GM19438 (cell line): ENCODE measurements around the gene IGDCC3.

ENCODE experiments used
- ATAC-seq: cut with Tn5 transposase; IDR thresholded peaks from one replicate; pipeline ENCODE4 v1.9.1; 2021; ENCODE audit warnings: low read depth; ENCODE audit not compliant: unreplicated experiment

Gene IGDCC3

DNA sequence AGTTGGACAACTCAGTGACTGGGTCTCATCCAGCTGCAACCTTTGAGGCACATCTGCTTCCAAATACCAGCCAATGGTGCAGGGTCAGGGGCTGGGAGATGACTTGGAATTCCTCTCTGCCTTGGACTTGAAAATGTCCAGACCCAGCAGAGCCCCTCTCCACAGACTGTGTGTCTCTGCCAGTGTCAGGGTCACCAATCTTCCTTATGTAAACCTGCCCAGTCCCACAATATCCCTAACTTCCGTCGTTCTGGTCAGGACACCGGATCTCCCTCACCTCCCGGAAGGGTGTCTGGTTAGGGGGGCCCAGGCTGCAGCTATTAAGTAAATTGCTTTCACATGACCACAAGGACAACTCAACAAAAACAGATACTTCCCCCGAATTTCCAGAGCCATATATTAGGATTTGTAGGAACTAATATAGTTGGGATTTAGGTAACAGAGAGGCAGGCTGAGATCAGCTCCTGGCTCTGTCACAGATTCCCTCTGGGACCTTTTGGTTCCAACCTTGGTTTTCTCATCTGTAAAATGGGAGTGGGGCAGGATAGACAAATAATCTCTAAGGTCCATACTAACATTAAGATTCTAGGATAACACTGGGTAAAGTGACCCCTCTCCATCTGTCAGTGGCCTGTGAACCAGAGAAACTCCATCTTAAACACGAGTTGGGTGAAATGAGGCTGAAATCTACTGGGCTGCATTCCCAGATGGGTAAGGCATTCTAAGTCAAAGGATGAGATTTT lies 30.8 kb downstream of the IGDCC3 start:
- ATAC-seq: no peak

DNA sequence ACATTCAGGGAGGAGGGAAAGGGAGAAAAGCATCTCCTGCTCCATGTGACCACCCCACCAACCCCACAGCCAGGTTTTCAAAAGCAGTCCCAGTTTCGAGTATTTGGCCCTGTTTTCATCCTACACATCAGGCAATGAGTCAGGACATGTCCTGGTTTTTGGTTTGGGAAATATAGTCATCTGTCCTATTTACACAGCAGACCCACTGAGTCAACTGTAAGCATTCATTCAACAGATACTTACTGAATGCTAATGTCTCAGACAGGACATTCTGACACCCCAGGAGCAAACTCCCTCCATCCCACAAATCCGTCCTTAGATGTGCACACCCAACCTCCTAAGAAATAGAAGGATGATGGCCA lies 32.9 kb downstream of the IGDCC3 start:
- no peak for ATAC-seq

DNA sequence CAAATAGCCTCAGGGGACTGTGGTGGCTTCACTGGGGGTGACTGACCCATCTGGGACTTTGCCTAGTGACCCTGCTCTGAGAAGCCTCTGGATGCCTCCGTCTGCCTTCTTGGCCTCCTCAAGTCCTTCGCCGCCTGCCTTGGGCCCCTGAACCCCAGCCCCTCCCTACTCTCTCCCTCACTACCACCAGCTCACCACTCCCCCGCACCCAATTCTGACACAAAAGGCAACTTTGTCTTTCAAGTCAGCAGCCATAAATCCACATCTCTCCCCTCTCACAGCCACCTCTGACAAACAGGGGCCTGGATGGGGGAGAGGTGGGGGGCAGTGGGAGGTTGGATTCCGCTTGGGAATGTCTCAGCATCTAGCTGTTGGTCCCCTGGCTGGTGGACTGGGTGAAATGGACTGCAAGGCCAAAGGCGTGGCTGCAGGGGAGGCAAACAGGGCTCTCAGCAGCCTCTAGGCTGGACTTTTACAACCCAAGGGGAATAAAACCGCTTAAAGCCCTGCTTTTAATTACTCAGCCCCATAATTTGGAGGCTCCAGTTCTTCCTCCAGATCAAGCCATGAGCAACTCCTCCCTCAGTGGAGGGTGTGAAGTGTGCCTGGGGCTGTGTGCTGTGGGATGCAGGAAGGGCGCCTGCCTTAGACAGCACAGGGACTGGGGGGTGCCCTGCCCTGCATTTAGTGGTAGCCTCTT lies 33.4 kb downstream of the IGDCC3 start:
- ATAC-seq: no peak

DNA sequence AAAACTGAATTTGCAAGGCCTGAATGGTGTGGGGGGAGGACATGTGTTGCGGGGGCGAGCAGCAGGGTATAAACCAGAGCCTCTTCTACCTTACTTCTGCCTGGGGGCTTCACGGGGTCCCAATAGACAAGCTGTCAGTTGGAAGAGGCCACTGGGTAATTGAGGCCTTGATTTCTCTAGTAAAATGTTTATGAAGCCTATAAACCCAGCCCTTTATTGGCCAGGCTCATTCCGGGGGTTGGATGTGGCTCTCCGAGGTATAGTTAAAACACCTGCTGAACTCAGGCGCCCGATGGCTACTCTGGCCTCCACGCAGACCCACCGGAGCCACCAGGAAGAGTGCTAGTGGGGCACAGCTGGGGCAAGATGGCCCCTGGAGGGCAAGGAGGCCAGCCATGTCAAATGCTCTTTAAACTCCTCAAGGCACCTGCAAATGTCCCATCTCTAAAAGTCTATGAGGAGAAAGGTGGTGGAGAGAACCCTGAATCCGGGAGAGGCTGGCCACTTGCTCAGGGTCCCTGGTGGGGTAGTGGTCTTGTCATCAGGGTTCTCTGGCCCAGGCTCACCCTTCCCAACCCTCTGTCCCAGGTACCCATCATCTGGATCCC lies 34.3 kb downstream of the IGDCC3 start:
- no peak for ATAC-seq

DNA sequence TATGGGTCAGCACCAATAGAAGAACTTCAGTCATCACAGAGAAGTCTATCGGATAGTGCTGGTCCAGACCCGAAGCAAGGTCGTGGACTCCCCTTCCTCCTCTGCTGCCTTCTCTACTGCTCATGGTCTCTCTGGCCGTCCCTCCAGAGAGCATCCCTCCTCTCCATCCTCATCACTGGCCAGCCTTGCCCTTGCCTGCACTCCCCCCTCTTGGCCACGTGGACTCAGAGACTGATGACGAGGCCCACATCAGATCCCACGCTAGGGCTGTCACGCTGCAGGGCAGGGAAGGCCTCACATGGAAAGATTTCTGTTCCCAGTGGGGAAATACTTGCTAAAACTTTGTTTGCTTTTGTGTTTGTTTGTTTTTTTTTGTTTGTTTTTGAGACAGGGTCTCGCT lies 35.3 kb downstream of the IGDCC3 start:
- no peak for ATAC-seq

DNA sequence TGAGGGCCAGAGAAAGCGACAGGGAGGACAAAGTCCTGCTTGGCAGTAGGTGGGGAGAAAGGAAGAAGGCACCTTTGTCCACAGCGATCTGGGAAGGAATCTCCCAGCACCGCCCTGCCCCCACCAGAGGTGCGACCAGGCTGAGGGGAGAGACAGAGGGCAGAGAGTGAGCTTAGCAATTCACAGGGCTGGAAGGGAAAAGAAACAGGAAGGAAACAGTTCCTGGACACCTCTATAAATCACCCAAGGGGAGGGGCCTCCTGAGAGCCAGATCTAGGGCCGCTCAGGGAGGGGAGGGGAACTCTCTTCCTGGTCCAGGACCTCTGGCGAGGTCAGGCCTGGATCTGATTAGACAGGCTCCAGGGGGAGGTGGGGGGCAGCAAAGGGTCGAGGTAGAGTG lies 37.9 kb downstream of the IGDCC3 start:
- ATAC-seq: no peak

DNA sequence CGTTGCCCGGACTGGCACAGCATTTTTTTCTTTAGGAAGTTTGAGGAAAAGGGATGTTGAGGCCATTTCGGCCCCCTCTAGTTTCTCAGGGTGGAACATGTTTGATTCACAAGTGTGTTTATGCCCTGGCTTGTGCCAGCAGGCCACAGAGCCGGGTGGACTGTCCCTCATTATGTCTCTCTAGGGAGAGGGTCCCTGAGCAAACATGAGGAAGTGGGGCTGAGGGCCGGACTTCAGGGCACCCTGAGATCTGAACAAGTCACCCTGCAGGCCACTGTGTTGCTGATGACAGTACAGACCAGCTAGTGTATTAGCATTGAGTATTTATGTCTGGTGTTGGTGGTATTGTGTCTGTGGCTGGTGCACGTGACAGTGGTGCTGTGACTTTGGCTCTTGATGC lies 38.4 kb downstream of the IGDCC3 start:
- ATAC-seq: no peak

DNA sequence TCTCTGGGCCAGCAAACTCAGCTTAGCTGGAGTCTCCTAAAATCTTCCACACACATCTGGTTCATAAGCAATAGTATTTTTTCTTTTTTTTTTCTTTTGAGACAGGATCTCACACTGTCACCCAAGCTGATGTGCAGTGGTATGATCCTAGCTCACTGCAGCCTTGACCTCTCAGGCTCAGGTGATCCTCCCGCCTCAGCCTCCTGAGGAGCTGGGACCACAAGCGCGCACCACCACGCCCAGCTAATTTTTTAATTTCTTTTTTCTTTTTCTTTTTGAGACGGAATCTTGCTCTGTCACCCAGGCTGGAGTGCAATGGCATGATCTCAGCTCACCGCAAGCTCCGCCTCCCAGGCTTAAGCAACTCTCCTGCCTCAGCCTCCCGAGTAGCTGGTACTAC lies 39.0 kb downstream of the IGDCC3 start:
- no peak for ATAC-seq

DNA sequence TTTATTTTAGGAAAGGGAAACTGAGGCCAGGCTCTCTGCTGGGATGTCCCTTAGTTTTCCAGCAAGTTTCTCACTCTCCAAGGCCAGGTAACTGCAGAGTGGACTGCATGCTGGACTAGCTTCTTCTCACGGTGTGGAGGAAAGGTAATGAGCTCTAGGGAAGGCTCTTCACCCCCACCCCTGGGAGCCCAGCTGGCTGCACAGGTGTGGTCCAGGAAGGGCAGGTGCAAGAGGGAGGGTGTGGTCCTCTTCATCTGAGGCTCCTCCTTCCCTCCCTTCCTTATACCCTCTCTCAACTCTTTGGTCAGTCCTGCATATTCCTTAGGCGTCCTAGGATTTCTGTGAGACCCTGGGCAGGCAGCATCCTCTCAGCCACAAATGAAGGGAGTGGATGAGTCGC lies 39.4 kb downstream of the IGDCC3 start:
- ATAC-seq: no peak

DNA sequence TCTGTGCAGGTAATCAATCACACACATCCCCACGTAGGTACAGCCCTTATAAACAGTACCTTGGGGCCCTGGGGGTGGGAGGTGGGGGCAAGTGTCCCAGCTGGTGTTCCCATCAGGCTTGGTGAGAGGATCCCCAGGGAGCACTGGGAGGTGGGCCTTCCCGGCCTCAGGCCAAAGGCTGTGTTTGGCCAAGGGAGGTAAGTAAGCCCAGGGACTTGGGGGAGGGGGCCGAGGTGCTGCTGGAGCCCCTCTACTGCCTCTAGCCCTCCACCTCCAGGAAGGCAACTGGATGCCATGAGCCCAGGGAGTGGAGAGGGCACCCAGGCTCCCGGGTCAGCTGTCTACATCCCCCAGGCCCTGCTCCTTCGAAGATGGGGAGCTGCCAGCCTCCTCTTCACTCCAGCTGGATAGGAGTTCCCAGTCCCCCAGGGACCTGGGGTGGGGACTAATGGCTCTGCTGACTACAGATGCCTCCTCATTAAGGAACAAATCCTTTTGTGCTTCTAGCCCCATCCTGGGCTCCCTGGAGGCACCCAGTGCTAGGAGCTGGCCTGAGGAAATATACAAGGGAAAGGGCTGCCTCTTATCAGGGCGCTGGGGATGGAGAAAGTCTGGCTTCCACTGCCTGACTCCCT lies 40.2 kb downstream of the IGDCC3 start:
- no peak for ATAC-seq

DNA sequence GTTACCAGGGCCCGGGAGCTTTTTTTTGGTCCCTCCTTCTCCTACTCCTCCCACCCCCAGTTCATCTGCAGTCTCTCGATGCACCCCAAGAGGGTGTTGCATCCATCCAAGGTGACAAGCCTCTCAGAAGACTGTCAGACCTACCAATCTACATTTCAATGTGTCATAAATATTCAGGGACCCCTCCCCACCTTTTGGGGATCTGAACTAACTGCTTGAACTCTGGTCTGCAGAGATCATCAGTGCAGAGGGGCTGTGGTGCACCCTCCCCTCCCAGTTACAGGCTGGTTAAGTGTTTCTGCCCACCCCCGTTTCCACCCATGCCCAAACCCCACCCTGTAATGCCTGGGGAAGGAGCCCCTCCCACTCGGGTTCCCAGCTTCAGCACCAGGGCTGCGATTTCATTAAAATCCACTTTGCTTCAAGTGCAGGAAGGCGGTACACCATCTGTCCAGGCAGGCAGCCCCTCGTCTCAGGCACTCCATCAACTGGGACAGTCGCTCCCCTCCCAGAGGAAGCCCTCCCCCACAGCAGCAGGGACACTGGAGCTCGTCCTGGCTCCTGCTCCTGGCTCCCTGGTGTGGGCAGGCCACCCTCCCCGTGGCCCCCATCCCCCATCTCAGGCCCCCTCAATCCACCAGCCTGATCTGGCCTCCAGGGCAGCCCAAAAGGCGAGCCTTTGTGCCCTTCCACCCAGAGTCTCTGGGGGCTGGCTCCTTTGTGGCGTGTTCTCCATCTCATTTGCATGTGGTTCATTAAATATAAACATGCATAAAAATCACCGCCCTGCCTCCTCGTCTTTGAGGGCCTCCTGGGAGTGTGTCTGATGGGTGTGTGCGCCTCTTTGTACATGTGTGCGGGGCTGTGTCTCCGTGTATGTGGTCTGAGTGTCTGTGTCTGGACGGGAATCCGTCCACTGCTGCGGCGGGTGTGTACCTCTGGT lies 41.0 kb downstream of the IGDCC3 start:
- ATAC-seq: no peak

DNA sequence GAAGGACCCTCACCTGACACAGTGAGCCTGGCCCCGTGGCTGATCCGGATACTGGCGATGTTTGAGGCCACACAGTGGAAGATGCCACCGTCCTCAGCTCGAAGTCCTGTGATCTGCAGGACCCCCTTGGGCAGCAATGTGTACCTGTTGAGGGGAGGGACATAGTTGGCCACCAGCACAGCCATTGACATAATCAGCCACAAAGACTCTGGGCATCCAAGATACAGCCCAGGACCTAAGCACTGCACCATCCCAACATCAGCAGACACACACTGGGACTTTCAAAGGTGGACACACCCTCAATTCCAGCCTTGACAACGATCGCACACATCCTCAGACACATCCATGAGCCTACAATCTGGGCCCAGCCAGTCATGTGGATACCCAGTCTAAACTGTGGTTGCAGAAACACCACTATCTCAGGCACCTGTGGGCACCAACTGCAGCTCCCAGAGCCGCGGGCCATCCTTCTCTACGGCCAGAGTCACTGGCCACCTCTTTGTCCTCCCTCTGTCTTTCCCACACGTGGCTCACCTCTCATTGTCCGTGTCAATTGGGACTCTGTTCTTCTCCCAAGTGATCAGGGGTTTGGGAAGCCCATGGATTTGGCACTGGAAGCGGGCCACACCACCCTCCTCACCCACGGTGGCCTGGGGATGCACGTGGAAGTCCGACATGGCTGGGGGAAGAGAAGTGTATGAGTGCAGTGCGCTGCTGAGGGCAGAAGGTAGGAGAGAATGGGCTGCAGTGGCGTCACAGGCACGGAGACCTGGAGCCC lies 42.3 kb downstream of the IGDCC3 start:
- ATAC-seq: no peak

DNA sequence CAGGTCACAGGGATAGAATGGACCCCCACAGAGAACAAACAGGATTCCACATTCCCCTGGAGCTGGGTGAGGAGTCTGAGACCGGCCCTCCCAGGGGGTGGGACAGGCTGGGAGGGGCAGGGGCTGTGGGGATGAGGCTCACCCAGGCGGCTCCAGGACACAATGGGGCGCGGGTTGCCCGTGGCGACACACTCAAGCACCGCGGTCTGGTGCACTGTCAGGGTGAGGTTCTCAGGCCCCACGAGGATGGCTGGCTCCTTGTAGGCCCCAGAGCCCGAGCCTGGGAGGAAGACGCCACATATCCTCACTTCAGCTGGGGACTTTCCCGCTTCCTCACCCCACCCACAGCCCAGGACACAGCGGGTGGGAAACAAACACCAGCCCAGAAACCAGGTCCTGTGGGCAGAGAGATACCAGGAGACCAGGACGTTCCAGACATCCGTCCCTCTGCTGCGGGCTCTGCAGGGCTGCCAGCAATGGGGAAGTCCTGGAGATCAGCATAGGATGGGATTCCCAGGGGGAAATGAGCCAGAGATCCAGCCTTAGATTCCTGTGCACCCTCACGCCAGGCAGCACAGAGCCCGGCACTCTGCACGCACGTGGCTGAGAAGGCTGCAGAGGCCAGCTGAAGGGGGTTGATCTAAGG lies 43.1 kb downstream of the IGDCC3 start:
- ATAC-seq: no peak

DNA sequence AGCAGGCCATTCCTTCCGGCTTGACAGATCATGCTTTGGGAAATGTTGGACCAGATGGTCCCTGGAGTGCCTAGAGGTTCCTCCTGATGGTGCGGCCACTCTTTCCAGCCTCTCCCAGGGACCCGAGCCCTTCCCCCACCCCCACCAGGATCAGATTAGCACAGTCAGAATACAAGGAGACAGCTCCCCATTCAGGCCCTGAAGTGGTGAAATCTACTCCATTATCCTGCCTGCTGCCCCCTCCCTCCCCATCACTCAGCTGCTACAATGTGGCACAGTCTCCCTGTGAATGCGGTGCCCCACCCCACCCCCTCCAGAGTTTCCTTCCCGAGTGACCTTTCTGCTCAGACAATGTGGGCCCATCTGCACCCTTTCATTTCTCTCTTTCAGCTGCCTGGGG lies 43.9 kb downstream of the IGDCC3 start:
- no peak for ATAC-seq

DNA sequence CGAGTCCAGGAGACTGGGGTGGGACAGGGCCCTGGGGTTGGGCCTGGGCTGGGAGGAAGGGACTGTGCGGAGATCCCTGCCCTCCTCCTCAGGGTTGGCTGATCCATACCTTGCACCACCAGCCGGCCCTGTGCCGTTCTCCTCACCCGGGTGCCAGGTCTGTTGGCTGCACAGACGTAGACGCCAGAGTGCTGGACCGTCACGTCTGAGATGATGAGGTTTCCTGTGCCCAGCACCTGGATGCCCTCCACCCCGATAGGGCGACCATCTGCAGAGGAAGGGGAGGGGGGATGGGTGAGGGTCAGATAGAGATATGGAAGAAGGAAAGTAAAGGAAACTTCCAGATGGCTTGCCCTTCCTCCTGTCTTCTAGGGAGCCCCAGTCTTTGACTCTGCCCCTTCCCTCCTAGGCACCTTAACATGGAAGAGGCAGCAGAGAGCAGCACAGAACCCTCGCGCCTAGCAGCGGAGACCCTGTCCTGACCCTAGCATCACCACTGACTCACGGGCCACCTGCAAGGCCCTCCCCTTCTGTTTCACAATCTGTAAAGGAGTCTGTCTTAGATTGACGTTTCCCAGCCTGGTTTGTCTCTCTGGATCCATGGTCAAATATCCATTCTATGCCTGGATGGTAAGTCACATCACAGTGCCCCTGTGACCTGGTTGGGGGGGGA lies 44.5 kb downstream of the IGDCC3 start:
- ATAC-seq: no peak

DNA sequence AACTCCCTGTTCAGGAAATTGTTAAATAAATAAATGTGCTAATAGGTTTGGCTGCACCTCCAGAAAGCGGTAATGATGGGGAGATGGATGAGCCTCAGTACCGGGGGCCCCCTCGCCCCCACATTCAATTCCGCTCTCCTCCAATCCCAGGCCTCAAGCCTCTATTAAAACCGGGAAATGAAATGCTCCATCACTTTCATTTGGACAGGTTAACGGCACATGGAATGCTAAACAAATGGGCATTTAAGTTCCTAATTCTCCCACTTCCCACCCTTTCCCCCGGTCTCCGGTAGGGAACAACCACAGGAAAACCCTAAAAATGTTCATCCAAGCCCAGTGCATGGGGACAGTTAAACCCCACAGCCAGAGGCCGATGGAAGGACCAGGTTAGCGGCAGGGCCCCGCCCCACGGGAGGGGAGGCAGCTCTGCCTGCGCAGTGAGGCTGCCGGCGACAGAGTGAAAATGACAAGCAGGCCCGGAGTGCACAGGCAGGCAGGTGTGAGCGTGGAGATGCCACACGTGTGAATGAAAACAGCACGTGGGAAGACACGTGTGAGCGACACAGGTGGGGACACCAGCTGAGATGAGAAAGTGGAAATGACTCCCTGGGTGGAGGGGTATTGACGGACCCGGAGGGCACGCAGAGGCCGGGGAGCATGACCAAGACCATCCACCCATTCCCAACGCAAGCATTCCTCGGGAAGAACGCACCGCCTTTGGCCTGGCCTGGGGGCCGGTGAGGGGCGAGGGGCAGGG lies 45.2 kb downstream of the IGDCC3 start:
- ATAC-seq: no peak

DNA sequence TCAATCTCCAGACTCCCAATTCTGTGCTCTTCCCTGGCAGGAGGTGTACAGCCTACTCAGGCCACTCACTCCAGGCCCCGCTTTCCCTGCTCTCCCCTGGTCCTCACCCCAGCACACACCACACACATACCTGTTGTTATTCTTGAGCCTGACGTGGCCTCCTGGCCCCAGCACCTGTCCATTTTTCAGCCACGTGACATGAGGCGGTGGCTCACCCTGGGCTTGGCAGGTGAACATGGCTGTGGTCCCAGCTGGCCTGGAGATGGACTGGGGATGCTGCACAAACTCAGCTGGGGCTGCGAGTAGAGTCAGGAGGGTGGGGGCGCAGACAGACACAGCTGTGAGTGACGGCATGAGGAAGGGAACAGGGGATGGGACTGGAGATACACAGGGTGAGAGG lies 46.0 kb downstream of the IGDCC3 start:
- no peak for ATAC-seq
